Body of pancreas (tissue), 4 donors: Measurements from ENCODE around the gene ASAP2.

Source experiments
- POLR2A ChIP-seq, 3 donors: fragments of 450-650 bp; IDR thresholded peaks; one replicate each; pipeline ENCODE4 v1.6.1; 2016; ENCODE audit warnings: antibody characterized with exemption in 3 of 3, mild to moderate bottlenecking in 2 of 3
- TF ChIP-seq, protein P1 (sequence below), 7 experiments: fragments of 450-650 bp in 4 of 7; fragments of 200-600 bp in 3 of 7; sonication (generic) in 3 of 7; IDR thresholded peaks; one replicate each; pipeline ENCODE4 v1.5.1; 2016 to 2019; ENCODE audit warnings: antibody characterized with exemption in 7 of 7

- TF ChIP-seq, protein P1, sequence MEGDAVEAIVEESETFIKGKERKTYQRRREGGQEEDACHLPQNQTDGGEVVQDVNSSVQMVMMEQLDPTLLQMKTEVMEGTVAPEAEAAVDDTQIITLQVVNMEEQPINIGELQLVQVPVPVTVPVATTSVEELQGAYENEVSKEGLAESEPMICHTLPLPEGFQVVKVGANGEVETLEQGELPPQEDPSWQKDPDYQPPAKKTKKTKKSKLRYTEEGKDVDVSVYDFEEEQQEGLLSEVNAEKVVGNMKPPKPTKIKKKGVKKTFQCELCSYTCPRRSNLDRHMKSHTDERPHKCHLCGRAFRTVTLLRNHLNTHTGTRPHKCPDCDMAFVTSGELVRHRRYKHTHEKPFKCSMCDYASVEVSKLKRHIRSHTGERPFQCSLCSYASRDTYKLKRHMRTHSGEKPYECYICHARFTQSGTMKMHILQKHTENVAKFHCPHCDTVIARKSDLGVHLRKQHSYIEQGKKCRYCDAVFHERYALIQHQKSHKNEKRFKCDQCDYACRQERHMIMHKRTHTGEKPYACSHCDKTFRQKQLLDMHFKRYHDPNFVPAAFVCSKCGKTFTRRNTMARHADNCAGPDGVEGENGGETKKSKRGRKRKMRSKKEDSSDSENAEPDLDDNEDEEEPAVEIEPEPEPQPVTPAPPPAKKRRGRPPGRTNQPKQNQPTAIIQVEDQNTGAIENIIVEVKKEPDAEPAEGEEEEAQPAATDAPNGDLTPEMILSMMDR (IDR thresholded peaks at IDR 0.05), result no peak
- TF ChIP-seq POLR2A (IDR thresholded peaks at IDR 0.05), result no peak
Measured at GRCh38 chr2:9228781-9229469, 22.3 kb downstream of the ASAP2 start.
